Right kidney (tissue), 1 donor: Measurements from ENCODE around the gene LMO1.
A peak's percentile ranks its signal among the peaks of the same experiment; 100 is the strongest.

Experiments
- DNase-seq: peaks from one replicate; pipeline ENCODE4 v3.0.0-alpha.2; 2016

LMO1 gene

GRCh38 chr11:8263109-8263768 is 439 bp downstream of the LMO1 start:
- DNase-seq, result peak; percentile 71

GRCh38 chr11:8262552-8263108 is 1.0 kb downstream of the LMO1 start:
- DNase-seq, result peak; percentile 77

GRCh38 chr11:8261921-8262551 is 1.6 kb downstream of the LMO1 start:
- DNase-seq, result no peak

- DNase-seq, result no peak
These were observed 2.4 kb downstream of the LMO1 start for GRCh38 chr11:8261291-8261690.

- no peak for DNase-seq
These were observed 3.3 kb downstream of the LMO1 start for GRCh38 chr11:8260202-8260966.

GRCh38 chr11:8259306-8259959 is 4.2 kb downstream of the LMO1 start:
- DNase-seq, result no peak

- no peak for DNase-seq
These were observed 4.9 kb downstream of the LMO1 start for GRCh38 chr11:8258784-8259183.

- DNase-seq, result no peak
These were observed 5.4 kb downstream of the LMO1 start for GRCh38 chr11:8258289-8258688.

GRCh38 chr11:8257003-8257664 is 6.5 kb downstream of the LMO1 start:
- no peak for DNase-seq

- DNase-seq, result no peak
These were observed 7.2 kb downstream of the LMO1 start for GRCh38 chr11:8256271-8257002.

- no peak for DNase-seq
These were observed 10.1 kb downstream of the LMO1 start for GRCh38 chr11:8253566-8253965.

- DNase-seq, result no peak
These were observed 10.7 kb downstream of the LMO1 start for GRCh38 chr11:8252946-8253345.

GRCh38 chr11:8252388-8252787 is 11.3 kb downstream of the LMO1 start:
- DNase-seq, result no peak

GRCh38 chr11:8251616-8252295 is 11.9 kb downstream of the LMO1 start:
- DNase-seq, result no peak

- no peak for DNase-seq
These were observed 12.6 kb downstream of the LMO1 start for GRCh38 chr11:8250981-8251615.

- DNase-seq, result no peak
These were observed 13.2 kb downstream of the LMO1 start for GRCh38 chr11:8250434-8250833.

- no peak for DNase-seq
These were observed 14.2 kb downstream of the LMO1 start for GRCh38 chr11:8249482-8249881.

- DNase-seq, result no peak
These were observed 14.9 kb downstream of the LMO1 start for GRCh38 chr11:8248786-8249185.

- DNase-seq, result no peak
These were observed 16.4 kb downstream of the LMO1 start for GRCh38 chr11:8247312-8247711.

- DNase-seq, result no peak
These were observed 20.2 kb downstream of the LMO1 start for GRCh38 chr11:8243458-8243857.
